Activated CD8-positive, alpha-beta memory T cell treated with anti-CD3 and anti-CD28 coated beads for 48 hours (primary cell): ENCODE results near the gene FSTL4.
"Not testable (repeated sequence)": the region's sequence is repeated elsewhere in the genome, so short reads cannot be mapped to it uniquely, and the experiment has no call there.

Experiments
- DNase-seq, 3 experiments: peaks; one replicate each; pipeline ENCODE4 v3.0.0-alpha.2; 2020; ENCODE audit warnings: low read depth in 2 of 3, low spot score in 2 of 3

FSTL4 gene

DNA sequence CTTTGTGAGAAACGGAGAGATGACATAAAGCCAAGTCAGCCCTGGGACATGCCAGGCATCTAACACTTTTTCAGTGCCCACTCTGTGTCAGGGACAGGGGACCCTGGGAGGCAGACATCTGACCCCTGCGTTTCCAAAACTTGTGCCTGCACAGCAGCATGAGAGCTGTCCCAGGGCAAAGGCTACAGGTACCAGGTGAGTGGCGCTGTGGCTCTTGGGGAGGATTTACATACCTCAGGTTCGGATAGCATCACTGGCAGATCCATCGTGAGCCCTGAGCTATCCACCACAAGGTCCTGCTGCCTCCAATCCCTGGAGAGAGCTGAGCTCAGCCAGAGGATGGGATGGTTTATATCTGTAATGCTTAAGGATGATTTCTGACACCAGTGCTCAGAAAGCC is 52.4 kb downstream of the FSTL4 start:
- DNase-seq = no peak

DNA sequence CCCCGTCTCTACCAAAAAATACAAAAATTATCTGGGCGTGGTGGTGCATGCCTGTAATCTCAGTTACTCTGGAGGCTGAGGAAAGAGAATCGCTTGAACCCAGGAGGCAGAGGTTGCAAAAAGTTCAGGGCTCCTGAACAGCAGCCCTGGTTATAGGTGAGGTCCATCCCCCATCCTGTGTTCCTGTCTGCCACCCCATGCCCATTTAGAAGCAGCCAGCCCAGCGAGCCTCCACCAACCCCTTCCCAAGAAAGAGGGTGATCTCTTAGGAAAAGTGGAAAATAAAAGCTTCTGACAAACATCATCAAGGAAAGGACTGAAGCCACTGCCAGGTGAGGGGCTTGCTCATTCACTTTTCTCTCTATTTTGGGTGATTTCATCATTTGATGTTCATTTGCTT is 55.8 kb downstream of the FSTL4 start:
- DNase-seq = no peak

DNA sequence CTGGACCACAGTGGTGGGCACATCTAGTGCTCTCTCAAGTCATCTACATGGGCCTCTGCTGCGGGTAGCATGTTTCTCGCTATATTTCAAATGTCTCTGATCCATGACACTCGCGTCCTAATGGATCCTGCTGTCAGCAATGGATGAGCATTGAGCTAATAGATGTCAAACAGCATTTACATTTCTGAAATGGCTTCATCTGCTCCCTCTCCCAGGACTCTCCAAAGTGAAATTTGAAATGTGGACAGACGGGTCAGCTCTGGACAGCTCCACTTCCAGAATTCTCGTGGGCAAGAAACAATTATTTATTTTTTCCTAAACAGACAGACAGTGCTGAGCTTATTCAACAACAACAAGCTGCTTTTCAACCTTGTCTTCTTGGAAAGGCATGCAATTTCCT is 58.1 kb downstream of the FSTL4 start:
- DNase-seq = no peak

DNA sequence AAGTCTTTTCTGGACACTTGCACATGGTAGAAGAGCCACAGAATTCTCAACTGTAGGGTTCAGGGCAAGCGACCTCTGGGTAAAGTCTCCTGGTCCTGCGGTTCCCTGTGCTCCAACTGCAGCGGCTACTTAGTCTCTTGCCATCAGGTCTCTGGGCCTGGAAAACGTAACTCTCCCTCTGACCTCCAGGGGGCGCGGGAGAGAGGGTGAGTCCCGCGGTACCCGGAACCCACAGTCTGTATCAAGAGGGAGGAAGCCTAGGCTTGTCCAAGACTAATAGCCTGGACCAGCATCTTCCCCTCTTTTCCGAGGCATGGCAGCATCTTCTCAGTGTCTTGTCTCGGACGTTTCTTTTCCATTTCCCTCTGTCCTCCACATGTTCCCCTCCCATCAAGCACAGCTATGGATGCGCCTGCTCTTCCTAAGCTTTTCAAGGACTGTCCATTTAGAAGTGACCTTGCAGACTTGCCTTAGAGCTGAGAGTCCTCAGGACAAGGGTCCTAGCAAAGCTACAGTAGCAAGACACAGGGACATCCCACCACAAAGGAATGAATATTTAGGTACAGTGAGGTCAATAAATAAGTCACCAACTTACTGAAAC is 59.3 kb downstream of the FSTL4 start:
- DNase-seq = peak in 2 of 3 experiments; percentile 12 to 40

DNA sequence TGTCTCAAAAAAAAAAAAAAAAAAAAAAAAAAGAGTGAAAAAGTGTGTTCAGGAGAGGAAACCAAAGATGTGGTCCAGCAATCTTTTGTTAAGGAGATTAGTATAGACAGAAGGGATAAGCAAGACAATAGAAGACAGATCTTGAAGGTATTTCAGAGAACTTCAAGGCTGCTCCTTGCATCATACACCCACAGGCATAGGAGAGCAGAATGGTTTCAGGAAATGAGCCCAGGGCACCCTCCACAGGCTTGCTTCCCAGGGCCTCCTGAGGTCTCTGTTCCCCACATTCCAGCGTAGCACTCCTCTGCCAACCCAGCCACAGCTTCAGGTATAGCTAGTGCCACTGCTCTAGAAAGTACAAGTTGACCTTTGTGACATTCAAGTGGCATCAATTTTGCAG is 65.8 kb downstream of the FSTL4 start:
- no peak for DNase-seq

DNA sequence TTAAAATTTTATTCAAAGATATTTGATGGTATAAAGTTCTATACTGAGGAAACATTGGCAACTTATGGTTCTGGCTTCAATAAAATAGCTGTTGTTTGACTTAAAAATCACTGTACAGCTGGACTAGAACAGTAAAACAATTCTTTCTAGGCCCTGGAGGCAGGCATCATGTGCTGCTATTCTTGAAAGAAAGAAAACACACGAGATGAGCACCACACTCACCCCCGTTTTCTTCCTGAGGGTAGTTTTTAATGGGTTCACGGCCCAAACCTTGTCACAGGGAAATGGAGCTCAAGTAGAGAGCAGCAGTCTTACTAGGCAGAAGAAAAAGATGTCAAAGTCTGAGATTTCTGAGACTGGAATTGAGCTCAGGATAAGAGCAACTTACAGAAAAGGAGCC is 68.0 kb downstream of the FSTL4 start:
- no peak for DNase-seq

DNA sequence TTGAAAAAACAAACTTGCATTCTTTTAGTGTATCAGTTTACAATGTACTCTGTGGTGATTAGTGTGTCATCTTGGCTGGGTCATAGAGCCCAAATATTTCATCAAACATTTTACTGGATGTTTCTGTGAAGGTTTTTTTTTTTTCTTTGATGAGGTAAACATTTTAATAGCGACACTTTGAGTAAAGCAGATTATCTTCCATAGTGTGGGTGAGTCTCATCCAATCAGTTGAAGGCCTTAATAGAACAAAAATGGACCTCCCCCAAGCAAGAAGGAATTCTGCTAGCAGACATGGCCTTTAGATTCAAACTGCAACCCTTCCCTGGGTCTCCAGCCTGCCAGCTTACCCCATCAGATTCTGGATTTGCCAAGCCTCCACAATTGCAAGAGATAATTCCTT is 72.5 kb downstream of the FSTL4 start:
- no peak for DNase-seq

DNA sequence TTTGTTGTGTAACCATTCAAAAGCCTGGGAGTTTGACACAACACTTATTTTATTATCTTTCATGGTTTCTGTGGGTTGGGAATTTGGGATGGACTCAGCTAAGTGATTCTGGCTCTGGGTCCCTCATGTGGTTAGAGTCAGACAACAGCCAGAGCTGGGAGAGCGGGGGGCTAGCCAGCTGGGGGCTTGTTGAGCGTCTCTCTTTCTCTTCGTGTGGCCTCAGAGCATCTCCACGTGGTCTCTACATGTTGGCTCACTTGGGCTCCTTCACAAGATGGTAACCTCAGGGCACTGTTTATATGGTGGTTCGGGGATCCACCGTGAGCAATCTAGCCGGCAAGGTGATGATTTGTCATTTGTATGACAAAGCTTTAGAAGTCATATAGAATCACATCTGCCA is 73.6 kb downstream of the FSTL4 start:
- no peak for DNase-seq

DNA sequence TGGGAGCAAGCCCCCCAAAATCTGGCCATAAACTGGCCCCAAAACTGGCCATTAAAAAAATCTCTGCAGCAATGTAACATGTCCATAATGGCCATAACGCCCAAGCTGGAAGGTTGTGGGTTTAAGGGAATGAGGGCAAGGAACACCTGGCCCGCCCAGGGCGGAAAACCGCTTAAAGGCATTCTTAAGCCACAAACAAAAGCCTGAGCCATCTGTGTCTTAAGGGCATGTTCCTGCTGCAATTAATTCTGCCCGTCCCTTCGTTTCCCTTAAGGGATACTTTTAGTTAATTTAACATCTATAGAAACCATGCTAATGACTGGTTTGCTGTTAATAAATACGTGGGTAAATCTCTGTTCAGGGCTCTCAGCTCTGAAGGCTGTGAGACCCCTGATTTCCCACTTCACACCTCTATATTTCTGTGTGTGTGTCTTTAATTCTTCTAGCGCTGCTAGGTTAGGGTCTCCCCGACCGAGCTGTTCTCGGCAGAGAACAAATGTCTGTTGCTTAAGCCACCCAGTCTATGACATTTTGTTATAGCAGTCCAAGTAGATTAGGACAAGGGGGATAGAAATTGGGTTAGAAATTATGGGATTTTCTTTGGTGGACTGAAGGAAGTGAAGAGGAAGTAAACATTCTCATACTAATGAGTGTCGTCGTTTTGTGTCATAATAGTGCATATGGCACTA is 77.0 kb downstream of the FSTL4 start:
- DNase-seq = not testable (repeated sequence)

DNA sequence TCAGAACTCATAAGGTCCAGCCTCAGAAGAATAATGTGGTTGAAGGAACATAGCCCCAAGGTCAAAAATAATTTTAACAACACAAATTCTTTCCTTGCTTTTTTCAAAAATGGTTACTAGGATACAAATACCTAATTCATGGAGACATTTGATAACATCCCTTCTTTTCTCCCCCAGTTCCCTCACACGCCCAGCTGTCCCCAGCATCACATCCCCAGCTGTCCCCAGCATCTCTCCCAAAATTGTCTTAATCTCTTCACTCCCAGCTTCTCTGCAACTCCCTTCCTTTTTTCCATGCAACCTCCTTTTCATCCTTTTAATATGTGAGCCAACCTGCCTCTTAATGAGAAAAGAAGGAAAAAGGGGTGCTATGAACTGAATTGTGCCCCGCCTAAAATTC is 77.8 kb downstream of the FSTL4 start:
- no peak for DNase-seq

DNA sequence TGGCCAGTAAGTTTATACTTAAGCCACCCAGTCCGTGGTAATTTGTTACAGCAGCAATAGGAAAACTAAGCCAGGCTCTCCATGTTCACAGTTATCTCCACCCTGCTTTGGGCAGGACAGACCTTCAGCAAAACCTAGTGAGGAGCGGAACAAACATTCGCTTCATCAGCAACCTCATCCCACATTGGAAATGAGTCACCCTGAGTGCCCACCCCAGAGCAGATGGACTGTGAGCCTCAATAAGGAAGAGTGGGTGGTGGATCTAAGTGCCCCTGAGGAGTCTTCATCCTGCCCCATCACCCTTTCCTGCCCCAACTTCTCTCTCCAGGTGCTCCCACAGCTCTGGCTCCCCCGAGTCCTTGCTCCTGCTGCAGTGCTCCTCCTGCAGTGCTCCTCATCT is 78.8 kb downstream of the FSTL4 start:
- no peak for DNase-seq

DNA sequence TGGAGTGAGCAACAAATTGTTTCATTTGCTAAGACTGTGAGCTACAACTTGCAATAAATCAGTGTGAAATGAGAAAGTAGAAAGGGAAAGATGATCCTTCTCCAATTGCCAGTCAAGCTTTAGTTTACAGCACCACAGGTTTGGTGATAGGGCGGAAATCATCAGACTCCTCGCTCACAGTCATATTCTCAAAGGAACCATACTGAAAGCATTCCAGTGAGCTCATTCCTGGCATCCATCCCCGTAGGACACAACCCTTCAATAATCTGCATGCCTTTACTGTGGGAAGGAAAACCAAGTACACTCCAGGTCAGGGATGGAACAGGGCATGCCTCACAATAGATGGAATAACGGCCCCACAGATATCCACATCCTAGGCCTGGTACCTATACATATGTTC is 80.7 kb downstream of the FSTL4 start:
- DNase-seq = no peak

DNA sequence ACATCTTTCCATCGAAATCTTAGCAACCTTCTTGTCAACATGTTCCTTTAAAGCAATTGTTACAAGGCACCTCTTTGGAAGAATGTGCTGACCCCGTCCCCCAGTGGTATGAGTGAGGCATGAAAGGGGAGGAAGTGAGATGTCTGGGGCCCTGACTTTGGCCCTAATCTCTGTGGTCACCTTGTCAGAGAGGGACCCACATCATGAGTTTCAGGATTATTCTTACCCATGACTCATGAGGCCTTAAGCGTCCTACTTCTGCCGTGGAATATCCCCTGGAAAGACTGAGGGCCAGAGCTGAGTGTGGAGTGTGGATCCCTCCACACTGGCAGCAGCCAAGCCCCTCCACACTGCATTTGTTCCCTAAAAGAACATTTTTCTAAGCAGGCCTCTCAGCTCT is 81.2 kb downstream of the FSTL4 start:
- no peak for DNase-seq

DNA sequence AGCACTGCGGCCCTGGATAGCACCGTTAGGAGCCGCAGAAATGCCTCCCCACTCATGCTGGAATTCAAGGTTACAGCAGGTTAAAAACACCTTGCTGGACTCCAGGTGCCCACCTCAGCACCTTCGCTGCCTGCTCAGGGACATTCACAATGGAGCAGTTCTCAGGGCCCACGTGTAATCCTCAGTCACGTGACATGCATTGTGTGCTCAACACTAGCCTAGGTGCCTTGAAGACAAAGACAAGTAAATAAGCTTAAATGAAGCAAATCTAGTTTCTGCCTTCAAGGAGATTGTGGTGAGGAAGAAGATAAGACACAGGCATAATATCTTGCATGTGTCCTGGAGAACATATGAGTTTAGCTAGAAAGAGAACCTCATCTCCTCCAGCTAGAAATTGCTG is 82.1 kb downstream of the FSTL4 start:
- no peak for DNase-seq

DNA sequence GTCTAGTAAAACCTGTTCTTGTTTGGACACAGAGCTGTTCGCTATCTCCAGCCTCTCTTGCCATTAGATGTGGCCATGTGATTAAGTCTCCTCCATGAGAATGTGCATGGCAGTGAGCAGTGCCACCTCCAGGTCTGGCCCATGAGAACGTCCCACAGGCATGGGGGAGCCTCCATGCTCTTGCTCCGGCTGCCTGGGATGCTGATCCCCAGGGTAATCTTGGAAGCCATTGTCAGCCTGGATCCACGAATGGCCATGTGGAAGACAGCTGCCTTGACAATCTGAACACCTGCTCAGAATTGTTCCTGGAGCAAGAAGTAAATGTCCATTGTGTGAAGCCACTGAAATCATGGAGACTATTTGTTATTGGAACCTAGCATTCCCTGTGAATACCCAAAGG is 83.5 kb downstream of the FSTL4 start:
- no peak for DNase-seq

DNA sequence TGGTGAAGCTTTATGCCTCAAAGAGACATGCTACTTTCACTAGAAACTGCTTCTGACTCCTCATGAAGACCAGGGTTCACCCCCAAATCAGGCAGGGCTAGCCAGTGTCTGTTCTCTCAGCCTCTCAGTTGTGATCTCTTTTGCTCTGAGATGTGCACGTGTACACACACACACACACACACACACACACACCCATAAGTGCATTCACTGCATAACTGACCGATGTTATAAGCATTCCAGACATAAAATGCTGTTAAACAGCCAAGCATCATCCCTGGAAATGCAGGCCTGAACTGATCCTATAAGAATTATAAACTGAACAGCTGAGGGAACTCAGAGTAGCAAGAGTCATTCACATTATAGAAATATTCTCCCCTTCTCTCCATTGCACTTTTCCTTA is 85.0 kb downstream of the FSTL4 start:
- DNase-seq = no peak

DNA sequence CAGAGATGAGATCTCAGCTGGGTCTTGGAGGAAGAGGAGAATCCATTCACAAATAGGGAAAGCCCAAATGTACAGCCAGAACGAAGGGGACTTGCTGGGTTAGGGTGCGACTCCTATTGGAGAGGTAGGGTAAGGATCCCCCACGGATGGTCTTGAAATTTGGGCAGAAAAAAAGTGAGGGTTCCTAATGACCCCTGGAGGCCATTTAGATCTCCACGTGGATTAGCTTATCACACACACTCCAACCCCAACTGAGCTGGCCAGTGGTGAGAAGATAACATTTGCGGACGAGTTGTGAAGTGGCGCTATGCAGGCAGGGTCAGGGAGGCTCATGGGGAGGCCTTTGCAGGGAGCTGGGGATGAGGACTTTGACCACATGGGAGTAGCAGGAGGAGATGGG is 86.0 kb downstream of the FSTL4 start:
- no peak for DNase-seq

DNA sequence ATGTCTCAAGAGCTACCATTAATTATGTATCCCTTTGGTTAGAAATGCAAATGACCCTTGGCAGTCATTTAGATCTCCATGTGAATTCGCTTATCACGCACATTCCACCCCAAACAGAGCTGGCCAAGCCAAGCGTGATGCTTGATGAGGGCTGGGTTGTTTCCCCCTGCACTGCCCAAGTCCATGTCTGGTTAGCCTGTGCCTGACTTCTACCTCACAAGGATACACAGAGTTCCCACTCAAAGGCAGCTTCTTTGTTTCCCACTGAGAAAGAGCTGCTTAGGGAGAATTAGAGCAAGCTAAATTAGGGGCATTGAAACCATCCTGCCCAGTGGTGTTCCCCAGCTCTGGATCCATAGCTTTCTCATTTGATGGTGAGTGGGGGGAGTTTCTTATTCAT is 87.2 kb downstream of the FSTL4 start:
- DNase-seq = no peak

DNA sequence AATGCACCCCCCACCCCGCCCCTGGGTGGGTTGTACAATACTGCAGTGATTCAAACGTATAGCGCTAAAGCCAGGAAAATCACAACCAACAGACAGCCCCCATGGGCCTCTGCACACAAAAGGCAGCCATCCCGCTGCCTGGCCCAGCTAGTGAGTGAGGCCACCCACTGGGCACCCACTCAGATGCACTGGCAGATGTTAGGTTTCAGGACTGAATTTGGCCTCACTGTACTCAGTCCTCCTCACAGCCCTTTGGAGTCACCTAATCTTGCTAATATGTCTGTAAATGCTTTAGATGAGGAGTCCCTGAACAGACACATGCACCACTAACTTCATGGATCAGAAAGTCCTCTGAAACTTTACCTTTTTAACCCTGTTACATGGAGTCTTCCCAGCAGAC is 87.7 kb downstream of the FSTL4 start:
- no peak for DNase-seq

DNA sequence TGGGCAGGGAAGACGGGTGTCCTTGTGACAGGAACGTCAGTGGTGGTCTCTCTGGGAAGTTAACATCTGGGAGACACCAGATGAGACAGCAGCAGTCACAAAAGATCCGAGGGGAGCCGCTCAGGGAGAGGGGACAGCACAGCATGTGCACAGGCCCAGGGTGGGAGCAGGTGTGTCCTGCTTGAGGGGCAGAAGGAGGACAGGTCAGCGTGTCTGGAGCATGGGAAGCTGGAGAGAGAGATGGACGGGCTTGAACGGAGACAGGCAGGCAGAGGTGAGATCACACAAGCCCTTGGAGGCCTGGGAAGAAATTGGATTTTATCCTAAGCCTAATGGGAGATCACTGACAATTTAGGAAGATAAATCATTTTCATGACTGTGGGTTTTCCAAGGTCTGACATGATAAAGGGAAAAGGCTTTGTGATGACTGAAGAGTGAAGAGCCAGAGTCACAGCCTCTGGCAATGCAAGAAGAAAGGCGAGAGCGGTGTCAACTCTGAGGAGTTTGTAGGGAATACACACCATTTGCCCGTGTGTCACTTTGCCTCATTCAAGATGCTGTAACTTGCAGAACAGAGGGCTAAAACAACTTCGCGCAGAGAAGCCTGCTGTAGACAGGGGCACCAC is 88.3 kb downstream of the FSTL4 start:
- DNase-seq = no peak

DNA sequence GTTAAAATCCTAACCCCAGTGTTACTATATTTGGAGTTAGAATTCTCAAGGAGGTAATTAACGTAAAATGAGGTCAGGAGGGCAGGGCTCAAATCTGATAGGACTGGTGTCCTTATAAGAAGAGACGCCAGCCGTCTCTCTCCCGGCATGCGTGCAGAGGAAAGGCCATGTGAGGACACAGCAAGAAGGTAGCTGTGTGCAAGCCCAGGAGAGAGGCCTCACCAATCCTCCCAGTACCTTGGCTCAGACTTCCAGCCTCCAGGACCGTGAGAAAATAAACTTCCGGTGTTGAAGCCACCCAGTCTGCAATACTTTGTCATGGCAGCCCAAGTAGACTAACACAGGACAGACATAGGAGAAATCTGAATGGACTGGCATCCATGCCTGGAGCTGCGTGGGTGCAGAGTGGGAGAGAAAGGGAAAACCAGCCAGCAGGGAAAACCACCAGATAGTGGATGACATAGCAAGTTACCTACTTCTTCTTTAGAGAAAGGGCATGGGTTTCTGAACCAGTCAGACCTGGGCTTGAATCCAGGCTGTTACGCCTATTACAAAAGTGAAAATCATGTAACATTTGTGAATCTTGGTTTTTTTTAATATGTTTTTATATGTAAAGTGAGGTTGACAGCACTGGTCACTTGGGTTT is 89.2 kb downstream of the FSTL4 start:
- no peak for DNase-seq

DNA sequence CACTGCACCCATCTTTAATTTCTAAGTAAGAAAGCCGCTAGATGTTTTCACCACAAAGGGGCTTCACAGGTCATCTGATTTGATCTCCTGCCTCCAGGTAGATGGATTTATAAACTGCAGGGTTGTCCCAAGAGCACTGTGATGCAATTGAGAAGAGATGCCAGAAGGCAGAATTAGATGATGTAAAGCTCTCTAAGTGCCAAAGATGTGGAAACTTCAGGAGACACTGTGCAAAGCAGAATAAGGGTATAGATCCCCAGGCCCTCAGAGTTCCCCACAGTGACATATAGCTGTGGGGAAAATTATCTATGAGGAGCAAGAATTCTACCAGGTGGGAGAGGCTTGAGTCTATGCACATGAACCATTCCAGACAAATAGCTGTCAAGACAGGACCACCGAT is 90.5 kb downstream of the FSTL4 start:
- DNase-seq = no peak
